ENCODE data around the gene HSPA12B.
"Not testable (repeated sequence)": the region's sequence is repeated elsewhere in the genome, so short reads cannot be mapped to it uniquely, and the experiment has no call there.

- TF ChIP-seq MXI1 (conservative IDR thresholded peaks at IDR 0.05; ENCODE audit: poor library complexity, severe bottlenecking); CTCF (IDR thresholded peaks at IDR 0.05; ENCODE audit: poor library complexity, severe bottlenecking); RAD21 (conservative IDR thresholded peaks at IDR 0.05); POLR2AphosphoS5 (IDR thresholded peaks at IDR 0.05): not testable (repeated sequence)
Measured at GRCh38 chr20:3794168-3794567, 61.7 kb downstream of the HSPA12B start.
